Measurements from ENCODE around the gene TNS3. TPM values are rescaled to one million over a fixed set of nuclear protein-coding genes. Genes with fewer than 3 reads are reported as not detected.

Gene TNS3
- polyA plus RNA-seq, 1 of the 3 experiments (the other 2 are of a cell fraction), result 72.3 TPM

DNA sequence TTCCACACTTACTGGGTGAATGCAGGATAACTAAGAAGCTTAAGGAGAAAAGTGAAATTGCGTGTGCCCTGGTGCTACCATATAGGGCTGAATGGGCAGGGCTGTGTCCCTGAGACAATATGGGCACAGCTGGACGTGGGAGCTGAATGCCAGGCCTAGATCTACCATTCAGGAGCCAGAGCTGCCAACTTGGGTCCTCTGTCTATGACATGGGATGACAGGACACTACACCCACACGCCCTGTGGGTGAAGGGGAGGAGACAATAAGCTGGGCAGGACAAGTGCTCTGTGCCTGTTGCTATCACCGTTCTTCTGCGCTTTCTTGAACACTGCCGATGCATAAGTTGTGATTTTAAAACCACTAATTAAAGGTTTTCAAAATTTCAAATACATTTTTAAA lies 293.9 kb downstream of the TNS3 start:
- no peak overlapping the region for H2AFZ ChIP-seq (ENCODE audit: low read depth)
- peaks cover 20 to 22% of the 10 kb centered on the region in 2 experiments for H3K4me1 ChIP-seq (ENCODE audit: control insufficient read depth in 1 of 2, insufficient read depth in 2 of 2, low read depth in 1 of 2, low read length in 1 of 2)
- DNase-seq, result no peak
- H3F3A ChIP-seq (replicated peaks; ENCODE audit: insufficient read depth), result peaks cover 36% of the 10 kb centered on the region
- H3K9me3 ChIP-seq, result no peaks in the 10 kb centered on the region
- no peak overlapping the region for H3K4me3 ChIP-seq (ENCODE audit: low read depth in 2 of 2, low read length in 1 of 2)
- TF ChIP-seq FOSL2 (IDR thresholded peaks at IDR 0.05; ENCODE audit: borderline replicate concordance, low read depth), result no peak
- TF ChIP-seq, protein P1, sequence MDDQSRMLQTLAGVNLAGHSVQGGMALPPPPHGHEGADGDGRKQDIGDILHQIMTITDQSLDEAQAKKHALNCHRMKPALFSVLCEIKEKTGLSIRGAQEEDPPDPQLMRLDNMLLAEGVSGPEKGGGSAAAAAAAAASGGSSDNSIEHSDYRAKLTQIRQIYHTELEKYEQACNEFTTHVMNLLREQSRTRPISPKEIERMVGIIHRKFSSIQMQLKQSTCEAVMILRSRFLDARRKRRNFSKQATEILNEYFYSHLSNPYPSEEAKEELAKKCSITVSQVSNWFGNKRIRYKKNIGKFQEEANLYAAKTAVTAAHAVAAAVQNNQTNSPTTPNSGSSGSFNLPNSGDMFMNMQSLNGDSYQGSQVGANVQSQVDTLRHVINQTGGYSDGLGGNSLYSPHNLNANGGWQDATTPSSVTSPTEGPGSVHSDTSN (IDR thresholded peaks at IDR 0.05), result no peak
- TF ChIP-seq RAD21 (IDR thresholded peaks at IDR 0.05; ENCODE audit: low read length), result no peak
- no peaks in the 10 kb centered on the region for H3K79me2 ChIP-seq (ENCODE audit: insufficient read depth)
- POLR2A ChIA-PET, result no interaction called here
- no peaks in the 10 kb centered on the region for H4K20me1 ChIP-seq (ENCODE audit: insufficient read depth)
- no peak overlapping the region for H3K9ac ChIP-seq
- WGBS (ENCODE audit: low lambda C conversion rate), result 97% methylated on average over 6 of the region's 6 CpGs
- H3K27ac ChIP-seq (ENCODE audit: low read depth in 2 of 2, low read length in 1 of 2), result no peak overlapping the region
- no peaks in the 10 kb centered on the region for H3K9me2 ChIP-seq
- CTCF ChIA-PET, result interaction anchor here (1.0 to 3.8 kb wide), 4 partner anchors 10 to 822 kb away, joined by 3 to 26 read pairs (median 8); no protein-coding TSS in a partner anchor
- H3K36me3 ChIP-seq (replicated peaks in 1 of 2; ENCODE audit: control insufficient read depth in 1 of 2, insufficient read depth in 2 of 2, low read length in 1 of 2), result peaks cover 73 to 83% of the 10 kb centered on the region in 2 experiments
- H3K4me2 ChIP-seq, result no peak overlapping the region
- no peaks in the 10 kb centered on the region for H3K27me3 ChIP-seq (ENCODE audit: insufficient read depth)

DNA sequence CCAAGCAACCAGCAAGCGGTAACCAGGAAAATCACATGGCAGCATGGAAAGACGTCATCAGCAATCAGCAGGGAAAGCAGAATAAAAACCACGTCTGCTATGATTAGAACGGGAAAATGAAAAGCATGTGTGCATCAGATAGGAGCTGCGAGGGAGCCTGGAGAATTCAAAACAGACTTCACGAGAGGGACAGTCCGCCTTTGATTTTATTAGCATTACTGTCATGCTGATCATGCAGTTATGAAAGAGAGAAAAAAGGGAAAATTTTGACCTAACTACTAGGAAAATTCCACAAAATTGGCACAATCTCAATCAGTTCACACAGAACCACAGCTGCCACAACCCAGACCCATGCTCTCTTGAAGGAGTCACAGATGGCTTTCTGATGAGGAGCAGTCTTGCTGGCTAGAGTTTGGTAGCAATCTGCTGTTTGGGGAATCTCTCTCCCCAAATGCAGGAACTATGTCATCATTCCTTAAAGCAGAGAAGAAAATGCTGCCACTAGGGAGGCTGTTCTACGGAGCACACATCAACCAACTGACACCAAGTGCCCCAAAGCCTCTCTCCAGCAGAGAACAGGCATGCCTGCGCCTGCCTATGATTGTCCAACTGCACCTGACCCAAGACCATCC lies 295.9 kb downstream of the TNS3 start:
- Histone ChIP-seq H3K9me2 (no peaks in the 10 kb centered on the region), H3K4me1 (ENCODE audit: control insufficient read depth in 1 of 2, insufficient read depth in 2 of 2, low read depth in 1 of 2, low read length in 1 of 2) (peaks cover 4 to 20% of the 10 kb centered on the region in 2 experiments; a peak in 3 of 4 replicates), H3K4me2 (peak overlapping the region; percentile 3; the same call in 1 of the 2 replicates), H3K79me2 (ENCODE audit: insufficient read depth) (no peaks in the 10 kb centered on the region), H3F3A (replicated peaks; ENCODE audit: insufficient read depth) (peaks cover 15% of the 10 kb centered on the region), H3K36me3 (replicated peaks in 1 of 2; ENCODE audit: control insufficient read depth in 1 of 2, insufficient read depth in 2 of 2, low read length in 1 of 2) (peaks cover 81 to 83% of the 10 kb centered on the region in 2 experiments), H3K4me3 (ENCODE audit: low read depth in 2 of 2, low read length in 1 of 2) (no peak overlapping the region), H3K27ac (ENCODE audit: low read depth in 2 of 2, low read length in 1 of 2) (peak overlapping the region; percentile 77 to 80), H3K9me3 (no peaks in the 10 kb centered on the region), H2AFZ (ENCODE audit: low read depth) (no peak overlapping the region), H3K9ac (no peak overlapping the region), H4K20me1 (ENCODE audit: insufficient read depth) (no peaks in the 10 kb centered on the region), H3K27me3 (ENCODE audit: insufficient read depth) (no peaks in the 10 kb centered on the region)
- ChIA-PET CTCF (interaction anchor here (1.2 to 6.0 kb wide), 4 partner anchors 20 to 533 kb away, joined by 8 to 51 read pairs (median 8); no protein-coding TSS in a partner anchor), POLR2A (interaction anchor here (1.2 kb wide), 1 partner anchor 39 kb away, joined by 3 read pairs; no protein-coding TSS in a partner anchor)
- WGBS (ENCODE audit: low lambda C conversion rate), result 35% methylated on average over 9 of the region's 9 CpGs
- DNase-seq, result peak; percentile 85
- TF ChIP-seq TCF12 (IDR thresholded peaks at IDR 0.05) (peak; percentile 96), EP300 (IDR thresholded peaks at IDR 0.05; ENCODE audit: borderline replicate concordance in 1 of 2, low read depth in 1 of 2, low read length in 1 of 2) (peak; percentile 62 to 88; a peak in 3 of 4 replicates), POLR2AphosphoS5 (IDR thresholded peaks at IDR 0.05; ENCODE audit: low read depth, low read length) (peak; percentile 83), TEAD4 (IDR thresholded peaks at IDR 0.05; ENCODE audit: borderline replicate concordance, insufficient read depth) (0 out of 2 replicates have a peak, but pooled peaks have one; percentile 46), ELF1 (IDR thresholded peaks at IDR 0.05) (no peak), SIN3A (IDR thresholded peaks at IDR 0.05; ENCODE audit: borderline replicate concordance, low read depth, low read length) (peak; percentile 37; the same call in 1 of the 2 replicates), NRF1 (IDR thresholded peaks at IDR 0.05; ENCODE audit: low read depth, low read length) (no peak), RXRA (IDR thresholded peaks at IDR 0.05; ENCODE audit: borderline replicate concordance, low read depth) (no peak), CHD2 (IDR thresholded peaks at IDR 0.05; ENCODE audit: low read length, partially characterized antibody) (peak; percentile 94), YY1 (IDR thresholded peaks at IDR 0.05; ENCODE audit: low read depth) (no peak), GATA2 (CRISPR knock-in tag; IDR thresholded peaks at IDR 0.05) (peak; percentile 88)
- TF ChIP-seq, protein P2, sequence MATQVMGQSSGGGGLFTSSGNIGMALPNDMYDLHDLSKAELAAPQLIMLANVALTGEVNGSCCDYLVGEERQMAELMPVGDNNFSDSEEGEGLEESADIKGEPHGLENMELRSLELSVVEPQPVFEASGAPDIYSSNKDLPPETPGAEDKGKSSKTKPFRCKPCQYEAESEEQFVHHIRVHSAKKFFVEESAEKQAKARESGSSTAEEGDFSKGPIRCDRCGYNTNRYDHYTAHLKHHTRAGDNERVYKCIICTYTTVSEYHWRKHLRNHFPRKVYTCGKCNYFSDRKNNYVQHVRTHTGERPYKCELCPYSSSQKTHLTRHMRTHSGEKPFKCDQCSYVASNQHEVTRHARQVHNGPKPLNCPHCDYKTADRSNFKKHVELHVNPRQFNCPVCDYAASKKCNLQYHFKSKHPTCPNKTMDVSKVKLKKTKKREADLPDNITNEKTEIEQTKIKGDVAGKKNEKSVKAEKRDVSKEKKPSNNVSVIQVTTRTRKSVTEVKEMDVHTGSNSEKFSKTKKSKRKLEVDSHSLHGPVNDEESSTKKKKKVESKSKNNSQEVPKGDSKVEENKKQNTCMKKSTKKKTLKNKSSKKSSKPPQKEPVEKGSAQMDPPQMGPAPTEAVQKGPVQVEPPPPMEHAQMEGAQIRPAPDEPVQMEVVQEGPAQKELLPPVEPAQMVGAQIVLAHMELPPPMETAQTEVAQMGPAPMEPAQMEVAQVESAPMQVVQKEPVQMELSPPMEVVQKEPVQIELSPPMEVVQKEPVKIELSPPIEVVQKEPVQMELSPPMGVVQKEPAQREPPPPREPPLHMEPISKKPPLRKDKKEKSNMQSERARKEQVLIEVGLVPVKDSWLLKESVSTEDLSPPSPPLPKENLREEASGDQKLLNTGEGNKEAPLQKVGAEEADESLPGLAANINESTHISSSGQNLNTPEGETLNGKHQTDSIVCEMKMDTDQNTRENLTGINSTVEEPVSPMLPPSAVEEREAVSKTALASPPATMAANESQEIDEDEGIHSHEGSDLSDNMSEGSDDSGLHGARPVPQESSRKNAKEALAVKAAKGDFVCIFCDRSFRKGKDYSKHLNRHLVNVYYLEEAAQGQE (IDR thresholded peaks at IDR 0.05; ENCODE audit: low read depth, low read length), result no peak
- TF ChIP-seq, protein P3, sequence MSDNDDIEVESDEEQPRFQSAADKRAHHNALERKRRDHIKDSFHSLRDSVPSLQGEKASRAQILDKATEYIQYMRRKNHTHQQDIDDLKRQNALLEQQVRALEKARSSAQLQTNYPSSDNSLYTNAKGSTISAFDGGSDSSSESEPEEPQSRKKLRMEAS (IDR thresholded peaks at IDR 0.05; ENCODE audit: low read depth), result peak; percentile 93
- TF ChIP-seq, protein P1 (IDR thresholded peaks at IDR 0.05), result peak; percentile 67
- TF ChIP-seq, protein P4, sequence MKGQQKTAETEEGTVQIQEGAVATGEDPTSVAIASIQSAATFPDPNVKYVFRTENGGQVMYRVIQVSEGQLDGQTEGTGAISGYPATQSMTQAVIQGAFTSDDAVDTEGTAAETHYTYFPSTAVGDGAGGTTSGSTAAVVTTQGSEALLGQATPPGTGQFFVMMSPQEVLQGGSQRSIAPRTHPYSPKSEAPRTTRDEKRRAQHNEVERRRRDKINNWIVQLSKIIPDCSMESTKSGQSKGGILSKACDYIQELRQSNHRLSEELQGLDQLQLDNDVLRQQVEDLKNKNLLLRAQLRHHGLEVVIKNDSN (IDR thresholded peaks at IDR 0.05; ENCODE audit: borderline replicate concordance, low read depth), result peak; percentile 57; the same call in 1 of the 2 replicates

Measured in SK-N-SH (cell line).